Breast epithelium (tissue), 4 donors: Measurements from ENCODE around the gene BAG5. TPM values are rescaled to one million over a fixed set of nuclear protein-coding genes. Genes with fewer than 3 reads are reported as not detected.
A peak's percentile ranks its signal among the peaks of the same experiment; 100 is the strongest.

ENCODE experiments used
- DNase-seq, 2 donors: peaks; one replicate each; pipeline ENCODE4 v3.0.0-alpha.2; 2019; ENCODE audit warnings: low spot score in 2 of 2
- H3K27ac ChIP-seq, 2 donors: fragments of 200-600 bp; sonication (generic) in 1 of 2; one replicate each; pipeline ENCODE4 v1.5.1; 2016 to 2019; ENCODE audit warnings: mild to moderate bottlenecking in 1 of 2
- H3K27me3 ChIP-seq, 2 donors: fragments of 200-600 bp; sonication (generic) in 1 of 2; one replicate each; pipeline versions ENCODE4 v1.5.1 to v1.6.0; 2017 to 2019; ENCODE audit warnings: control low read depth in 1 of 2, mild to moderate bottlenecking in 1 of 2
- H3K36me3 ChIP-seq: fragments of 200-600 bp; one replicate; pipeline ENCODE4 v1.5.1; 2019
- H3K4me1 ChIP-seq, 2 donors: fragments of 200-600 bp; sonication (generic); one replicate each; pipeline ENCODE4 v1.5.1; 2016 to 2019; ENCODE audit warnings: control low read depth in 1 of 2
- H3K4me3 ChIP-seq, 3 donors: fragments of 200-600 bp; sonication (generic); 1 replicate in 2 of 3; 2 replicates in 1 of 3; pipeline ENCODE4 v1.5.1; 2016 to 2019; ENCODE audit warnings: mild to moderate bottlenecking in 3 of 3, moderate library complexity in 2 of 3
- H3K9me3 ChIP-seq, 2 donors: fragments of 200-600 bp; sonication (generic) in 1 of 2; one replicate each; pipeline ENCODE4 v1.5.1; 2016 to 2019; ENCODE audit warnings: control low read depth in 1 of 2
- POLR2A ChIP-seq: fragments of 450-650 bp; IDR thresholded peaks from one replicate; pipeline ENCODE4 v1.6.1; 2016; ENCODE audit warnings: antibody characterized with exemption, mild to moderate bottlenecking, moderate library complexity
- POLR2AphosphoS5 ChIP-seq, 3 donors: sonication (generic); formaldehyde crosslinking; IDR thresholded peaks; one replicate each; pipeline ENCODE4 v1.6.1; 2017; ENCODE audit warnings: antibody characterized with exemption in 3 of 3
- intact Hi-C: fragments of 100-400 bp; cut with DNase I; formaldehyde crosslinking; loops from one replicate; pipeline ENCODE4 v1.15.1; 2023; ENCODE audit warnings: low total_unique reads
- total RNA-seq, 3 donors: library from RNA; depleted of rRNA; stranded (reverse); fragments of >200 nt; gene quantifications; one replicate each; pipeline ENCODE4 v1.1.0, GENCODE V29; 2016
- TF ChIP-seq, protein P1 (sequence below), 3 donors: fragments of 450-650 bp; IDR thresholded peaks; one replicate each; pipeline ENCODE4 v1.5.1; 2016 to 2017; ENCODE audit warnings: antibody characterized with exemption in 3 of 3, mild to moderate bottlenecking in 3 of 3, moderate library complexity in 3 of 3

The BAG5 gene
- total RNA-seq, 3 donors from 2014 or later, result 29.5 to 45.4 (median 38.5) TPM

DNA sequence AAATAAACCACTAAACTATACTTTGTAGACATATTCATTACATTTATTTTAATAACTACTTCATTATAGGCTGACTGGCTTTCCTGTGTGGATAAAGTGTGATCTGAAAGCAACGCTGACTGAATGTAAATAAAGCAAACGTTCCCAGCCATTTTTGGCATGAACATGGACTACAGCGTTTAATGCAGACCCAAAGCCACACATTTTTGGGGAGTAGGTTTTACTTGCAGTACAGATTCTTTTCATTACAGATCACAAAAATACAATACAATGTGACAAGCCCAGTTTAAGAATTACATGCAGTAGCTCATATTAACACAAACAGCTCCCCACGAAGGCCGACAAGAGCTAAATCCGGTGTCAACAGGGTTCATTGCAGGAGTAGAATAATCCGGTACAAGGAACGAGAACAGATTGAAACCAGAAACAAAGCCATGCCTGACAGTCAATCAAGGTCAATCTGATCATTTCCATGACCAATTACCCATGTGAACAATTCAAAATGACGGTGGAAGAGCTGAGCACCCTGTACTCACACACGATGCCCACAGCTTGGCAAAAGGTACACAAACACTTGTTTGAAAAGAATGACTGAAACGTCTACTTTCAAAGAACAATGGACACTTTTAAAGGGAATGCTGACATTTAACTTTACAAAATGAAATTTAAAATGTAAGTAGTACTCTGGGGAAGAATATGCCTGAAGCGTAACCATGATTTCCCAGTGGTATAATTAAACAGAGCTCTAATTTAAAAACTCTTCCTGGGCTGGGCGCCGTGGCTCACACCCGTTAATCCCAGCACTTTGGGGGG is 5.3 kb downstream of the BAG5 start:
- Histone ChIP-seq H3K27ac (peak overlapping the region; percentile 50 to 78), H3K36me3 (no peaks in the 10 kb centered on the region), H3K27me3 (no peaks in the 10 kb centered on the region), H3K4me3 (no peak overlapping the region), H3K9me3 (no peaks in the 10 kb centered on the region), H3K4me1 (peaks cover 4 to 14% of the 10 kb centered on the region in 2 donors)
- DNase-seq, result no peak
- intact Hi-C loops, result no loop called here
- no peak for TF ChIP-seq POLR2A
- TF ChIP-seq, protein P1, sequence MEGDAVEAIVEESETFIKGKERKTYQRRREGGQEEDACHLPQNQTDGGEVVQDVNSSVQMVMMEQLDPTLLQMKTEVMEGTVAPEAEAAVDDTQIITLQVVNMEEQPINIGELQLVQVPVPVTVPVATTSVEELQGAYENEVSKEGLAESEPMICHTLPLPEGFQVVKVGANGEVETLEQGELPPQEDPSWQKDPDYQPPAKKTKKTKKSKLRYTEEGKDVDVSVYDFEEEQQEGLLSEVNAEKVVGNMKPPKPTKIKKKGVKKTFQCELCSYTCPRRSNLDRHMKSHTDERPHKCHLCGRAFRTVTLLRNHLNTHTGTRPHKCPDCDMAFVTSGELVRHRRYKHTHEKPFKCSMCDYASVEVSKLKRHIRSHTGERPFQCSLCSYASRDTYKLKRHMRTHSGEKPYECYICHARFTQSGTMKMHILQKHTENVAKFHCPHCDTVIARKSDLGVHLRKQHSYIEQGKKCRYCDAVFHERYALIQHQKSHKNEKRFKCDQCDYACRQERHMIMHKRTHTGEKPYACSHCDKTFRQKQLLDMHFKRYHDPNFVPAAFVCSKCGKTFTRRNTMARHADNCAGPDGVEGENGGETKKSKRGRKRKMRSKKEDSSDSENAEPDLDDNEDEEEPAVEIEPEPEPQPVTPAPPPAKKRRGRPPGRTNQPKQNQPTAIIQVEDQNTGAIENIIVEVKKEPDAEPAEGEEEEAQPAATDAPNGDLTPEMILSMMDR (IDR thresholded peaks at IDR 0.05), result no peak
- no peak for TF ChIP-seq POLR2AphosphoS5 (IDR thresholded peaks at IDR 0.05)

DNA sequence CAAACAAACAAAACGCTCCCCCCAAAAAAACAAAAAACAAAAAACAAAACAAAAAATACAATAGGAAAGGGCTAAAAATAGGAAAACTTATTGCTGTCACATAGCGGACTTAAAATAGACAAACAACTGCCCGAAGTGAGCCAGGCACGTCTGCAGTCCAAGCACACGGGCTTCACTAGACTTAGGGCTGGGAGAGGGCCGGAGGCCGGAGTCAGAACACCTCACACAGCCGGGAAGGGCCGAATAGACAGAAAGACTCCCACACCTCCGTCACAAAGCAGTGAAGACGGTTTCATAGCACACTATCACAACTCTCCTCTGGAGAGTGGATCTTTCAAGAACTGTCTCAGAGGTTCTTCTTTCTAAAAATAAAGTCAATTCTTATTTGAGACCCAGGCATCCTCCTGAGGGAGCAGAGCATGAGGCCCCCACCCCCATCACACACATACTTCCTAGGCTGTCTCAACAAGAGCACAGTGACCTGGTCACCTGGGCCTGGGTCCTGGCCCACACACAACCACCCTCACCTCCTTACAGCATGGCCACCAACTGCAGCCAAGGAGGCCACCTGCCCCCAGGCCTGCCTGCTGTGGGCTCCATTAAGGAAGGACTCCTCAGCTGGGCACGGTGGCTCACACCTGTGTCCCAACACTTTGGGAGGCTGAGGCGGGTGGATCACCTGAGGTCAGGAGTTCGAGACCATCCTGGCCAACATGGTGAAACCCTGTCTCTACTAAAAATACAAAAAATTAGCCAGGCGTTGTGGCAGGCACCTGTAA is 6.7 kb downstream of the BAG5 start:
- Histone ChIP-seq H3K36me3 (no peaks in the 10 kb centered on the region), H3K9me3 (no peaks in the 10 kb centered on the region), H3K4me3 (no peak overlapping the region), H3K4me1 (peaks cover 10 to 21% of the 10 kb centered on the region in 2 donors), H3K27ac (peak overlapping the region in 1 of 2 donors; percentile 30), H3K27me3 (no peaks in the 10 kb centered on the region)
- no peak for TF ChIP-seq POLR2A
- no peak for TF ChIP-seq POLR2AphosphoS5 (IDR thresholded peaks at IDR 0.05)
- TF ChIP-seq, protein P1 (IDR thresholded peaks at IDR 0.05), result no peak
- intact Hi-C loops, result no loop called here
- no peak for DNase-seq

DNA sequence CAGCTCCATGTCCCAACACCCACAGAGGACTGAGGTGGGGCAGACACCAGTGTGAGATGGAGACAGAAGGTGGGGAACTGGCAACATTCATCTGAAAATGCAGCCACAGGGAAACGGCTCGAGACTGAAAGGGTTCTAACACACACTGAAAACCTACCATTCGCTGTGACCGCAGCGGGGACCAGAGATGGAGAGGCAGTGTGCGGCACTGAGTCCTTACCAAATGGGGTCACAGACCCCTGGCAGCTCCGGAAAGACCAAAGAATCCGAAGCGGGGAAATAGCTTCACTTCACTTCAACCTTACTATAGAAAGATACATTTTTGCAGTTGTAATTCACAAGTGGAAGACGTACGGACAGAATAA is 9.6 kb downstream of the BAG5 start:
- no peaks in the 10 kb centered on the region for H3K9me3 ChIP-seq
- H3K27ac ChIP-seq, result peak overlapping the region; percentile 97 to 98
- TF ChIP-seq, protein P1 (IDR thresholded peaks at IDR 0.05), result no peak
- TF ChIP-seq POLR2A (no peak), POLR2AphosphoS5 (IDR thresholded peaks at IDR 0.05) (no peak)
- no peaks in the 10 kb centered on the region for H3K36me3 ChIP-seq
- no peak overlapping the region for H3K4me3 ChIP-seq
- intact Hi-C loops, result no loop called here
- no peaks in the 10 kb centered on the region for H3K27me3 ChIP-seq
- peaks cover 25 to 35% of the 10 kb centered on the region in 2 donors for H3K4me1 ChIP-seq
- no peak for DNase-seq

DNA sequence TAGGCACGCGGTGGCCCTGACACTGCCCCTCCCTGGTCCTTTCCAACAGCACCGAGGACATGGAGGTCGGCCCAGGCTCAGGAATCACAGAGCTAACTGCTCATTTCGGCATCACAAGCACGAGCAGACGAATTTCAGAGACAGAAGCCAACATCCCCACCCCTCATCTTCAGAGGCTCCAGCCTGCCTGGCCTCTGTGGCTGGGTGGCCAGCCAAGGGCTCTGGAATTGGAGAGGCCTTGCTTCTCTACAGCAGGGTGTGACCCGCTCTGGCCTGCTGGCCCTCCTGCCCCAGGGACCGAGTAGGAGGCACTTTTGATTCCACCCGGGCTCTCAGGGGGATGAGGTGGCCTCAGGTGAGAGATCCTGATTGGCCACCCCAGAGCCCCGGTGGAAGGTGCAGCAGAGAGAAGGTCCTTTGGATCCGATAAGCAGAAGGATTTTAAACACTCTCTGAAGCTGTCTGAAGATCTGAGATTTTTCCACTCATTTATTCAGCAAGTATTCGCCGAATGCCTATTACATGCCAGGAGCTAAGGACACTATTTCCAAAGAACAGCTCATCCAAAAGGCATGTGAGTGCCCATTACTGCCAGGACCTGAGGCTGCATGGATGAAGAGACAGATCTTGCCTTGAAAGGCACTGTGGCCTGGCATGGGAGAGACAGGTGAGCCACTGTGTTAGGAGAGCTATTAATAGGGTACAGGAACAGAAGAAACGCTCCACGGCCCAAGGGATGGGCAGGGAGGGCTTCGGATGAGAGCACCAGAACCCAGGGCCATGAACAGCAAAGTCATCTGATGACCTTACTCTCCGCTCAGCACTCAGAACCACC is 10.2 kb downstream of the BAG5 start:
- Histone ChIP-seq H3K4me1 (peaks cover 25 to 35% of the 10 kb centered on the region in 2 donors), H3K9me3 (no peaks in the 10 kb centered on the region)

More for the DNA sequence above, 10.2 kb downstream of the BAG5 start:
- DNase-seq, result peak in 1 of 2 donors; percentile 93
- intact Hi-C loops, result no loop called here
- TF ChIP-seq, protein P1 (IDR thresholded peaks at IDR 0.05), result no peak
- TF ChIP-seq POLR2AphosphoS5 (IDR thresholded peaks at IDR 0.05), result peak in 2 of 3 donors; percentile 29 to 75
- Histone ChIP-seq H3K27me3 (no peaks in the 10 kb centered on the region), H3K4me3 (peak overlapping the region in 2 of 3 donors; percentile 20 to 49), H3K27ac (peak overlapping the region; percentile 97 to 98), H3K36me3 (no peaks in the 10 kb centered on the region)
